Neuronal stem cell (in vitro differentiated cells): ENCODE data around the gene MICAL2.

Experiments
- DNase-seq: peaks from one replicate; pipeline ENCODE4 v3.0.0-alpha.2; 2013; ENCODE audit warnings: low spot score
- H2AFZ ChIP-seq: one replicate; pipeline ENCODE4 v1.6.1; 2013; ENCODE audit warnings: mild to moderate bottlenecking, low read length, inconsistent platforms
- H2AK5ac ChIP-seq: 2 replicates; pipeline ENCODE4 v1.6.1; 2013; ENCODE audit warnings: low read depth, mild to moderate bottlenecking, inconsistent platforms, low read length, moderate library complexity, mixed read lengths
- H2BK120ac ChIP-seq: 2 replicates; pipeline ENCODE4 v1.6.1; 2013; ENCODE audit warnings: low read depth, mild to moderate bottlenecking, inconsistent platforms, low read length, moderate library complexity, mixed read lengths
- H2BK12ac ChIP-seq: one replicate; pipeline ENCODE4 v1.6.1; 2013; ENCODE audit warnings: low read length, inconsistent platforms
- H2BK15ac ChIP-seq: 2 replicates; pipeline ENCODE4 v1.6.1; 2013; ENCODE audit warnings: mild to moderate bottlenecking, low read length, inconsistent platforms, mixed read lengths
- H2BK5ac ChIP-seq: one replicate; pipeline ENCODE4 v1.6.1; 2013; ENCODE audit warnings: inconsistent platforms, mild to moderate bottlenecking, low read length, moderate library complexity
- H3K14ac ChIP-seq: one replicate; pipeline ENCODE4 v1.6.1; 2013; ENCODE audit warnings: low read length, inconsistent platforms
- H3K18ac ChIP-seq: 2 replicates; pipeline ENCODE4 v1.6.1; 2013; ENCODE audit warnings: low read length, inconsistent platforms
- H3K23ac ChIP-seq: 2 replicates; pipeline ENCODE4 v1.6.1; 2013; ENCODE audit warnings: low read depth, mild to moderate bottlenecking, mixed read lengths, low read length, inconsistent platforms; ENCODE audit not compliant: poor library complexity
- H3K27ac ChIP-seq: replicated peaks from 3 replicates; pipeline ENCODE4 v1.5.1; 2013; ENCODE audit warnings: low read length, inconsistent platforms
- H3K27me3 ChIP-seq, 3 experiments: 2 replicates each; pipeline ENCODE4 v1.6.1; 2013; ENCODE audit warnings: low read length in 3 of 3, mild to moderate bottlenecking in 2 of 3, inconsistent platforms in 1 of 3, low read depth in 1 of 3, mixed read lengths in 1 of 3, moderate library complexity in 1 of 3; ENCODE audit not compliant: control insufficient read depth in 3 of 3, insufficient read depth in 3 of 3
- H3K36me3 ChIP-seq, 2 donors: replicated peaks in 1 of 2; 2 replicates each; pipeline ENCODE4 v1.6.1; 2013; ENCODE audit warnings: low read length in 2 of 2; ENCODE audit not compliant: control insufficient read depth in 2 of 2, insufficient read depth in 2 of 2
- H3K4ac ChIP-seq: 2 replicates; pipeline ENCODE4 v1.6.1; 2013; ENCODE audit warnings: inconsistent platforms, mild to moderate bottlenecking, low read length, moderate library complexity
- H3K4me1 ChIP-seq, 2 donors: 1 replicate in 1 of 2; 2 replicates in 1 of 2; pipeline ENCODE4 v1.6.1; 2013; ENCODE audit warnings: low read length in 2 of 2, low read depth in 1 of 2; ENCODE audit not compliant: control insufficient read depth in 2 of 2, insufficient read depth in 1 of 2
- H3K4me2 ChIP-seq: one replicate; pipeline ENCODE4 v1.6.1; 2013; ENCODE audit warnings: mild to moderate bottlenecking, low read length, inconsistent platforms; ENCODE audit not compliant: insufficient read depth, poor library complexity, severe bottlenecking
- H3K4me3 ChIP-seq, 2 donors: 2 replicates each; pipeline ENCODE4 v1.5.1; 2013; ENCODE audit warnings: low read length in 2 of 2, mild to moderate bottlenecking in 2 of 2, inconsistent platforms in 1 of 2, moderate library complexity in 1 of 2
- H3K79me1 ChIP-seq: one replicate; pipeline ENCODE4 v1.6.1; 2013; ENCODE audit warnings: low read depth, mild to moderate bottlenecking, inconsistent platforms, low read length, moderate library complexity
- H3K9ac ChIP-seq: one replicate; pipeline ENCODE4 v1.6.1; 2013; ENCODE audit warnings: mild to moderate bottlenecking, low read depth, low read length, inconsistent platforms; ENCODE audit not compliant: poor library complexity
- H3K9me3 ChIP-seq, 2 donors: replicated peaks in 1 of 2; 2 replicates each; pipeline versions ENCODE3 to v1.6.1; 2013; ENCODE audit warnings: low read length in 2 of 2, mild to moderate bottlenecking in 2 of 2, inconsistent platforms in 1 of 2, low read depth in 1 of 2, mixed read lengths in 1 of 2, moderate library complexity in 1 of 2; ENCODE audit not compliant: control insufficient read depth in 2 of 2, insufficient read depth in 1 of 2
- H4K8ac ChIP-seq: one replicate; pipeline ENCODE4 v1.6.1; 2013; ENCODE audit warnings: low read depth, mild to moderate bottlenecking, inconsistent platforms, low read length, moderate library complexity
- H4K91ac ChIP-seq: one replicate; pipeline ENCODE4 v1.6.1; 2013; ENCODE audit warnings: low read length, low read depth, mild to moderate bottlenecking, inconsistent platforms; ENCODE audit not compliant: poor library complexity
- WGBS, 2 donors: extraction: QIAGEN DNeasy Blood & Tissue Kit; methylation state at CpG; one replicate each; pipeline ENCODE4 v1.1.7; 2013; ENCODE audit warnings: missing lambda C conversion rate in 2 of 2, mixed read lengths in 1 of 2; ENCODE audit not compliant: insufficient read length in 2 of 2, insufficient replicate concordance in 1 of 2; ENCODE audit errors: extremely low coverage in 2 of 2; 5-methylcytosine and 5-hydroxymethylcytosine counted together

Gene MICAL2

DNA sequence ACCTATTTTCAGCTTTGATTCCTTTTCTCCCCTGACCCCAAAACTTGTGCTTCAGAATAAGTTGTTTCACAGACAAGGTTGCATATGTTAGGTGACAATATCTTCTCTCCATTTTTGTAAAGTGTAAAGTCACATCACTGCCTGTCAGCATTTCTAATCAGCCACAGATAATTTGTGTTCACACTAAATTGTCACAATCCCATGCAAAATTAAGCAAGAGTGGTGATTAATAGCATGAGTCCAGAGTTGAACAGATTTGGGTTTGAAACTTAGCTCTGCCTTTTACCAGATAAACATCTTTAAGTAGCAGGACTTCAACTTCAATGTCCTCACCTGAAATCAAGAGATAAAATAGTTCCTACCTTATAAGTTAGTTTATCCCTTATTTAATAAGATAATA is 80.1 kb downstream of the MICAL2 start:
- Histone ChIP-seq H2BK5ac (no peak overlapping the region), H3K9ac (no peak overlapping the region), H2BK15ac (no peak overlapping the region), H2AK5ac (no peak overlapping the region), H2BK12ac (no peak overlapping the region), H3K4me2 (no peak overlapping the region), H3K79me1 (no peaks in the 10 kb centered on the region), H3K27ac (no peak overlapping the region), H2BK120ac (no peak overlapping the region), H2AFZ (no peak overlapping the region), H3K4ac (no peak overlapping the region), H4K8ac (no peak overlapping the region), H3K4me1 (peaks cover 0 to 6% of the 10 kb centered on the region in 2 donors), H3K36me3 (no peaks in the 10 kb centered on the region), H3K23ac (no peak overlapping the region), H3K9me3 (no peaks in the 10 kb centered on the region), H3K4me3 (no peak overlapping the region), H3K14ac (no peak overlapping the region), H3K18ac (no peak overlapping the region), H4K91ac (no peak overlapping the region), H3K27me3 (no peaks in the 10 kb centered on the region)
- DNase-seq, result no peak

GRCh38 chr11:12192794-12193514 is 82.6 kb downstream of the MICAL2 start:
- no peak overlapping the region for H3K18ac ChIP-seq
- no peak overlapping the region for H2BK120ac ChIP-seq
- no peak overlapping the region for H3K4me3 ChIP-seq
- H3K9me3 ChIP-seq, result no peaks in the 10 kb centered on the region
- H2AK5ac ChIP-seq, result no peak overlapping the region
- no peak overlapping the region for H4K91ac ChIP-seq
- H4K8ac ChIP-seq, result no peak overlapping the region
- no peak overlapping the region for H3K14ac ChIP-seq
- no CpG with 5 or more reads among the region's 8 CpGs for WGBS, 2 donors
- no peak overlapping the region for H3K9ac ChIP-seq
- no peak overlapping the region for H3K27ac ChIP-seq
- no peaks in the 10 kb centered on the region for H3K79me1 ChIP-seq
- no peak overlapping the region for H2AFZ ChIP-seq
- no peak overlapping the region for H2BK5ac ChIP-seq
- no peak overlapping the region for H3K23ac ChIP-seq
- H3K4me1 ChIP-seq, result no peaks in the 10 kb centered on the region
- H2BK15ac ChIP-seq, result no peak overlapping the region
- H3K4ac ChIP-seq, result no peak overlapping the region
- H3K27me3 ChIP-seq, result no peaks in the 10 kb centered on the region
- H2BK12ac ChIP-seq, result no peak overlapping the region
- no peak overlapping the region for H3K4me2 ChIP-seq
- DNase-seq, result no peak
- no peaks in the 10 kb centered on the region for H3K36me3 ChIP-seq

- Histone ChIP-seq H3K23ac (no peak overlapping the region), H2AFZ (no peak overlapping the region), H3K79me1 (no peaks in the 10 kb centered on the region), H3K18ac (no peak overlapping the region), H4K91ac (no peak overlapping the region), H2BK15ac (no peak overlapping the region), H3K4me3 (no peak overlapping the region), H2BK5ac (no peak overlapping the region), H2BK12ac (no peak overlapping the region), H2BK120ac (no peak overlapping the region), H3K4me2 (no peak overlapping the region), H3K14ac (no peak overlapping the region), H2AK5ac (no peak overlapping the region), H3K27me3 (no peaks in the 10 kb centered on the region), H3K27ac (no peak overlapping the region), H3K4me1 (no peaks in the 10 kb centered on the region), H3K4ac (no peak overlapping the region), H3K9ac (no peak overlapping the region), H3K9me3 (no peaks in the 10 kb centered on the region), H3K36me3 (no peaks in the 10 kb centered on the region), H4K8ac (no peak overlapping the region)
- no CpG with 5 or more reads among the region's 3 CpGs for WGBS, 2 donors
- no peak for DNase-seq
Measured at GRCh38 chr11:12193515-12194336, 83.3 kb downstream of the MICAL2 start.

GRCh38 chr11:12195768-12196167 is 85.4 kb downstream of the MICAL2 start:
- no CpG with 5 or more reads among the region's 5 CpGs for WGBS, 2 donors
- H2BK15ac ChIP-seq, result no peak overlapping the region
- DNase-seq, result no peak

More at GRCh38 chr11:12195768-12196167, 85.4 kb downstream of the MICAL2 start:
- no peak overlapping the region for H3K9ac ChIP-seq
- no peak overlapping the region for H3K4me2 ChIP-seq
- no peaks in the 10 kb centered on the region for H3K36me3 ChIP-seq
- no peak overlapping the region for H2AK5ac ChIP-seq
- no peak overlapping the region for H2BK120ac ChIP-seq
- H4K8ac ChIP-seq, result no peak overlapping the region
- no peak overlapping the region for H3K4me3 ChIP-seq
- H3K18ac ChIP-seq, result no peak overlapping the region
- no peak overlapping the region for H3K4ac ChIP-seq
- H3K27ac ChIP-seq, result no peak overlapping the region
- H2BK5ac ChIP-seq, result no peak overlapping the region
- H3K79me1 ChIP-seq, result no peaks in the 10 kb centered on the region
- no peak overlapping the region for H4K91ac ChIP-seq
- H3K27me3 ChIP-seq, result no peaks in the 10 kb centered on the region
- no peak overlapping the region for H3K23ac ChIP-seq
- H2BK12ac ChIP-seq, result no peak overlapping the region
- no peak overlapping the region for H3K14ac ChIP-seq
- H3K4me1 ChIP-seq, result peaks cover 0 to 3% of the 10 kb centered on the region in 2 donors
- no peak overlapping the region for H2AFZ ChIP-seq
- H3K9me3 ChIP-seq, result no peaks in the 10 kb centered on the region
